ENCODE measurements around the gene MAPK8.
"Not testable (repeated sequence)": the region's sequence is repeated elsewhere in the genome, so short reads cannot be mapped to it uniquely, and the experiment has no call there.

Gene MAPK8

DNA sequence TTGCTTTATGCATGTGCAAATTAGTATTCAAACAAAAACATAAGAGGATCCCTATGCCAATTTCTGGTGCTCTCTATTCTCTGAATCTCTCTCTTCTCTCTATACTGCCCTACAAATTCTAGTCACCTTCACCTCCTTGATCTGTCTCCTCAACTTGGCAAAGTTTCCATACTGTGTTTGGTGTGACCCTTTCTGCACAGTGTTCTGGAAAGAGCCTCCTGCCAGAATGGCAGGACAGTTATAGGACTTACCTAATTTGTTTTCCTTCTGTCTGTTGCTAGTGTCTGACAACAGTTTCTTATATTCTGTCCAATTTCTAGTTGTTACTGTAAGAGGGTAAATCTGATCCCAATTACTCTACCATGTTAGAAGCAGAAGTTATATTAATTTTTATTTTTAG lies 34.3 kb downstream of the MAPK8 start:
- no peak for DNase-seq

DNA sequence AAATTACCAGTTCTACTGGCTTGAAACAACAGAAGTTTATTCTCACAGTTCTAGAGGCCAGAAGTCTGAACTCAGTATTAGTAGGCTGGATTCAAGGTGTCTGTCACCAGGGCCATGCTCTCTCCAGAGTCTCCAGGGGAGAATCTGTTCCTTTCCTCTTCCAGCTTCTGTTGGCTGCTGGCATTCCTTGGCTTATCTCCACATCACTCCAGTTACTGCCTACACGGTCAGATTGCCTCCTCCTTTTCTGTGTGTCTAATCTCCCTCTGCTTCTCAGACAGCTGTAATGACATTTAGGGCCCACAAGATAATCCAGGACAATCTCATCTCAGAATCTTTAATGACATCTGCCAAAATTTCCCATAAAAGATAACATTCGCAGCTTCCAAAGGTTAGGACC lies 36.6 kb downstream of the MAPK8 start:
- DNase-seq = no peak

DNA sequence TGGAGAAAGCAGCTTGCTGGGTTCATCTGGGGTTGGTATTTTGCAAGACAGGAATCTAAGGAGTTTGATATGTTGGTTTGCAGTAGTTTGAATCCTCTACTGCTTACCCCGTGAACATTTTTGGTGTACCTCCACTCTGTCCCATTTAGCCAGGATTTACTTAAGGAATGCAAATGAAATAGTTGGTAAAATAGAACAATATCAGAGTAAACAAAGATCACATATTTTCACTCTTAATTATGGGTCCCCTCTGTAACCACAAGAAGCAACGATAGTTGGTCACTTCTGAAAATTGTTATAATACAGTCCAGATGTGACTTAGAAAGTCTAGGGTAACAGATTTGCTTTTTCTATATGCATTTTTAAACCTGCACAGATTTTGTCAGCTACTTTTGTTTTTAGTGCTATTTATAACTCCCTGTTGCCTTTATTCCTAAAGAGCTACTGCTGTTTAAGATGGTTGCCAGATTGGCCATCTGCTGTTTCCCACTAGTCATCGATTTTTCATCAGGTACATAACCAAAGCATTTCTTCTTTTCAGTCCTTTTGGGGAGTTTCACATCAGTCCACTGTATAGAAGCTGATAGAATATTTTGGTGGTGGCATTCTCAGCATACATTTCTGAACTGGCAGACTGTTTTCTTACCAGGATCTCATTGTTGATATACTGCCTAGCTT lies 37.6 kb downstream of the MAPK8 start:
- no peak for DNase-seq

DNA sequence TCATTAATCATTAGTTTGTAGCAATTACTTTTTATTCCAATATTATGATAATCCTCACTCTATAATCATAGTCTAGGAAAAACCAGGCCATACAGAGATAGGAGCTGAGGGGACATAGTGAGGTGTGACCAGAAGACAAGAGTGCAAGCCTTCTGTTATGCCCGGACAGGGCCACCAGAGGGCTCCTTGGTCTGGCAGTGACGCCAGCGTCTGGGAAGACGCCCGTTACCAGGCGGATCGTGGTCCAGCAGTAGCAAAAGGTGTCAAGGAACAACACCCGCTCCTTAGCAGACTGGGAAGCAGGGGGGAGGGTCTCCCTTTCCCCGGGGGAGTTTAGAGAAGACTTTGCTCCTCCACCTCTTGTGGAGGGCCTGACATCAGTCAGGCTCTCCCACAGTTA lies 39.8 kb downstream of the MAPK8 start:
- DNase-seq = not testable (repeated sequence)

DNA sequence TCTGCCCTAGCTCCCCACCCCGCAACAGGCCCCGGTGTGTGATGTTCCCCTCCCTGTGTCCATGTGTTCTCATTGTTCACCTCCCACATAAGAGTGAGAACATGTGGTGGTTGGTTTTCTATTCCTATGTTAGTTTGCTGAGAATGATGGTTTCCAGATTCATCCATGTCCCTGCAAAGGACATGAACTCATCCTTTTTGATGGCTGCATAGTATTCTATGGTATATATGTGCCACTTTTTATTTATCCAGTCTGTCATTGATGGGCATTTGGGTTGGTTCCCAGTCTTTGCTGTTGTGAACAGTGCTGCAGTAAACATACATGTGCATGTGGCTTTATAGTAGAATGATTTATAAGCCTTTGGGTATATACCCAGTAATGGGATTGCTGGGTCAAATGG lies 41.1 kb downstream of the MAPK8 start:
- DNase-seq = not testable (repeated sequence)

DNA sequence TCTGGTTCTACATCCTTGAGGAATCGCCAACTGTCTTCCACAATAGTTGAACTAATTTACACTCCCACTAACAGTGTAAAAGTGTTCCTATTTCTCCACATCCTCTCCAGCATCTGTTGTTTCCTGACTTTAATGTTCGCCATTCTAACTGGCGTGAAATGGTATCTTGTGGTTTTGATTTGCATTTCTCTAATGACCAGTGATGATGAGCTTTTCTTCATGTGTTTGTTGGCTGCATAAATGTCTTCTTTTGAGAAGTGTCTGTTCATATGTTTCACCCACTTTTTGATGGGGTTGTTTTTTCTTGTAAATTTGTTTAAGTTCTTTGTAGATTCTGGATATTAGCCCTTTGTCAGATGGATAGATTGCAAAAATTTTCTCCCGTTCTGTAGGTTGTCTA lies 41.5 kb downstream of the MAPK8 start:
- not testable (repeated sequence) for DNase-seq

DNA sequence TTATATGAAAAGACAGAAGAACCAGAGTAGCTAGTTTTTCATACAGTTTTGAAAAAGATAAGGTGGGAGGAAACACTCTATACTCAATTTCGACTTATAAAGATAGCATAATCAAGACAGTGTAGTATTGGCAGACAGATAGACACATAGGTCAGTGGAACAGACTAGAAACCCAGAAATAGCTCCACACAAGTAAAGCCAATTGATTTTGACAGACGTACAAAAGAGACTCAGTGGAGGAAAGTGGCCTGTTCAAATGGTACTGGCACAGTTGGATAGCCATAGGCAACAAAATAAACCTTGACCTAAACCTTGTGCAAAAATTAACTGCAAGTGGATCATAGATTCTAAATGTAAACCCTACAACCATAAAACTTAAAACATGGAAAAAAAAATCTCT lies 46.8 kb downstream of the MAPK8 start:
- no peak for DNase-seq

DNA sequence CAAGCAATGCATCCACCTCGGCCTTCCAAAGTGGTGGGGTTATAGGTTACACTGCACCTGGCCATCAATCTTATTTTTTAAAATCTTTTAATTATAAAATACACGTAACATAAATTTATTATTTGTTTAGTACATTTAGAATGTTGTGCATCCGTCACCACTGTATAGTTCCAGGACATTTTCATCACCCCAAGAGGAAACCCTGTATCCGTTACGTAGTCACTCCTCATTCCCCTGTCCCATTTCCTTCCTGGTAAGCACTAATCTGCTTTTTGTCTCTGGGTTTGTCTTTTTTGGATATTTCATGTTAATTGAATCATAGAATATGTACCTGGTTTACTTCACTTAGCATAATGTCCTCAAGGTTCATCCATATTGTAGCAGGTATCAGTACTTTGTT lies 51.2 kb downstream of the MAPK8 start:
- no peak for DNase-seq

DNA sequence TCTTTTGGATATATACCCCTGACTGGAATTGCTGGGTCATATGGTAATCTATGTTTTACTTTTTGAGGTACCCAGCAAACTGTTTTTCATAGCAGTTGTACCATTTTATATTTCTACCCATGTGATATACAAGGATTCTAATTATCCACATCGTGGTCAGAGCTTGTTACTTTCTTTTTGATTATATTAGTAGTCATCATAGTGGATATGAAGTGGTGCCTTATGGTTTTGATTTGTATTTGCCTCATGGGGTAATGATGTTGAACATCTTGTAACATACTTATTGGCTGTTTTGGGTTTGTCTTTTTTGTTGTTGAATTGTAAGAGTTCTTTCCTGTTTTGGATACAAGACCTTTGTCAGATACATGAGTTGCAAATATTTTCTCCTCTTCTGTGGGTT lies 51.7 kb downstream of the MAPK8 start:
- no peak for DNase-seq

DNA sequence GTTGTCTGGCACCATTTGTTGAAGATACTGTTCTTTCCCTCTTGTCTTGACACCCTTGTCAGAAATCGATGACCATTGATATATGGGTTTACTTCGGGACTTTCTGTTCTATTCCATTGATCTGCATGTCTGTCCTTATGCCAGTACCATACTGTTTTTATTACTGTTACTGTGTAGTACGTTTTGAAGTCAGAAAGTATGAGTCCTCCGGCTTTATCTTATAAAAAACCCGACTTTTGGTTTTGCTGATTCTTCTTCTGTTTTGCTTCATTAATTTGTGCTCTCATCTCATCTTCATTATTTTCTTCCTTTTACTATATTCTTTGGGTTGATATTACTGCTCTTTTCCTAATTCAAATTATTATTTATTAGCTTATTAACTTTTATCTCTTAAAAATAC lies 52.4 kb downstream of the MAPK8 start:
- DNase-seq = no peak

DNA sequence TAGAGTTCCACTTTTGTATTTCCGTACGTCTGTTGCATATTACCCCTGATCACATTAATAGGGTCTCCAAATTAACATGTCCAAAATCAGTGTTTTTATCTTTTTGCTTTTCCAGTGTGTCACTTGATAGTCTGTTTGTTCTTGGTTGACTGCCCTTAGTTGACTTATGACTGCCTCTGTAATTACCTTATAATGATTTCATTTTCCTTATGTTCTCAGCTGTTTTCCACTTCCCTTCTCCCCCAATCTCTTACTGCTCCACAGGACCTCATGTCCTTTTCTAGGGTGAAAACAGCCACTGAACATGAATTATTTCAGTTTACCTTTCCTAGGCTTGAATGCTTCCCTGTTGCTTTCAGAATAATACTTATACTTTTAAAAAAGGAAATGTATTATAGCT lies 54.7 kb downstream of the MAPK8 start:
- no peak for DNase-seq

DNA sequence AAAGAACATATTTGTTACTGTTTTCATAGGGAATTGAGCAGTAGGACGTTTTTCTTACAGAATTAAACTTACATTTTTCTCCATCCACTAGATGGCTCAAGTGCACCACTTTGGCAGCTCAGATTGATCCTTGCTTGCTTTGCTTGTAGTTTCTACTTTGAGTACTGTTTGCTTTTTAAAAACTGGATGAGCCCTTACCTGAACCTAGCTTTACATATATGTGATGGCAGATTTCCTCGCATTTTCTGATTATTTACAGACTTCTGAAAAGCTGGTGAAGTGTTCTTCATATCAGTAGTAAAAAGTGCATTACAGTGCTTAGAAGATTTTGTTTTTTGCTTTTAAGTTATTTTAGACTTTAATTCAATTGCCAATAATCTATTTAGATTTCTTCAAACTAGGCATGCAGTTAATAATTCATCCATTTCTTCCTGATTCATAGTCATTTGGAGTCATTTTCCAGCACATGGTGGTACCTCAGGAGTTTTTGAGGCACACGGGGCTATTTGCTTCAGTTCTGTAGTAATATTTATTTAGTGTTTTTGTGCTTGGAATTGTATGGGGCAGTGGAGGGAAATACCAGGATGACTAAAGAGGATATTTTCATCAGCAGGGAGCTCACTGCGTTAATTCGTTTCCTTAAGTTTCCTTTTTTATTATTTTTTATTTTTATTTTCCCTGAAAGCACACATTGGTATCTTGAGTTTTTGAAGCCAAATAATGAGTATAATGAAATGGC lies 57.3 kb downstream of the MAPK8 start:
- no peak for DNase-seq

DNA sequence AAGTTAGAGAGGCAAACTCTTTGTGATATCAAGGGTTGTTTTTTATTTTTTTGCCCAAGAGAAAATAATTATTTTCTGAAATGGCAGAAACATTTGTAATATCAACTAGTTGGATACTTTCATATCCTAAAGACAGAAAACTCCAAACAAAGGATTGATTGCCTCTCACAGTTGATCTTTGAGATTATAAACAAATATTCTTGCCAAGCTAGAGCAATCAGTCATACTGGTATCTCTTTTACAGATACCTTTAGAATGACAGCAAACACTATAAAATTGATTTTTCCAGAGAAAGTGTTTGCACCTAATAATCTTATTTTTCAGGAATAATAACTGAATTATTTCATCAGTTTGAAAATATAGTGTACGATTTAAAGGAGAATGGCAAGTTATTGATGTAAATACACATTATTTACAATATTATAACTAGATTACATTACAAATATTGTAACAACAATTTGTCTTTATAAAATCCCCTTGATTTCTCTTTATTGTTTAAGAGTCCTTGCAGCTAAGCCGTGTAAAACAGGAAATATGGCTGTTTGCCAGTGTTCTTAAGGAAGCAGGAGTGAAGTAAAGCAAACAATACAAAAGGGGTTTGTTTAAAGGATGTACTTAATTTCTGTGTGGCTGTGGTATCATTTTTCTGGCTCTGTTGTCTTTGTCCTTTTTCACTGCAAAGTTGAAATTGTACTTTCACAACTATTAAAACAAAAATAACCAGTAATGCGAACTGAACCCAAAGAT lies 58.4 kb downstream of the MAPK8 start:
- DNase-seq = no peak

DNA sequence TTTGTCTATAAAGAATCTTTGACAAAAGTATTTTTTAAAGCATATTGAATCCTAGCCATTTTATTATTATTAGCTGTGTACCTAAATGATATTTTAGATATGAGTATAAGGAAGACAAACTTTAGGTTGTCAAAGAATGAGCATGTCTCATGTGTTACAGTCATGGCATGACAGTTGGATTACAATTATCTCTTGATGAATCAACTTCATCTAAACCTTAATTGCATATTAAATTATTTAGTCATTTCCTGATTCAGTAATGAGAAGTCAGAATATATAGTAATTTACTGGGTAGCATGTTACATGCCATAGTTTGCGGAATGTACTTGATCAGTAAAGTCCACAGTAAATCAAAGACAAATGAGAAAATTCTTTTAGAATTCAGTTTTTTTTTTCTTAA lies 59.2 kb downstream of the MAPK8 start:
- no peak for DNase-seq

DNA sequence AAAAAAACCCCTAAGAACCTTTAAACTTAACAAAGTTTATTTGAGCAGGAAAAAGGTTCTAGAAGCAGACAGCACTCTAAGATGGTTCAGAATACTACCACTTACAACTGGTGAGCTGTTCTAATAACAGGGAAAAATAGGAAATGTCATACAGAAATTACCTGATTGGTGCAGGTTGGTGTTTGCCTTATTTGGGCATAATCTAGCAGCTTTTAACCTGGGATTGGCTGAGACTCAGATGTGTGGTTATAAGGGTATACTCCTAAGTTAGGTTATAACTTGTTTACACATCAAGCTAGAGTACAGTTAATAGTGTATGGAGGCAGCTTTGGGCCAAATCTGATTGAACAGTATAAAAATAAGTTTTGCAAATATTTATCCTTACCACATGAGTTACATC lies 59.8 kb downstream of the MAPK8 start:
- DNase-seq = no peak

DNA sequence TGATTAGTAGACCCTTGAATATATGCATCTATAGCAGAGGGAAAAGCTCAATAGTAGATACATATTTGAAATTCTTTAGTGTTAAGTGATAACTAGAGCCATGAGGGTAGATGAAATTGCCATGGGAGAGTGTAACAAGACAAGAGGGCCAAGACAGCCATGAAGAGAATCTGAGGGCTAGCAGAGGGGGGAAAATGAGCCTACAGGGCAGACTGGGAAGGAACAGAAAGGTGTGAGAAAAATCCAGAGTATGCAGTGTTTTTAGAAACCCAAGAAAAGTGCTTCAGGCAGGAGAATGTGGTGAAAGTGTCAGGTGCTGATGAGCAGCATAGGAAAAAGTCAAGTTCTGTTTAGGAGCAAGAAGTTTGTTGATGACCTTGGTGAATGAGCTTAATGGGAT lies 63.0 kb downstream of the MAPK8 start:
- DNase-seq = no peak

DNA sequence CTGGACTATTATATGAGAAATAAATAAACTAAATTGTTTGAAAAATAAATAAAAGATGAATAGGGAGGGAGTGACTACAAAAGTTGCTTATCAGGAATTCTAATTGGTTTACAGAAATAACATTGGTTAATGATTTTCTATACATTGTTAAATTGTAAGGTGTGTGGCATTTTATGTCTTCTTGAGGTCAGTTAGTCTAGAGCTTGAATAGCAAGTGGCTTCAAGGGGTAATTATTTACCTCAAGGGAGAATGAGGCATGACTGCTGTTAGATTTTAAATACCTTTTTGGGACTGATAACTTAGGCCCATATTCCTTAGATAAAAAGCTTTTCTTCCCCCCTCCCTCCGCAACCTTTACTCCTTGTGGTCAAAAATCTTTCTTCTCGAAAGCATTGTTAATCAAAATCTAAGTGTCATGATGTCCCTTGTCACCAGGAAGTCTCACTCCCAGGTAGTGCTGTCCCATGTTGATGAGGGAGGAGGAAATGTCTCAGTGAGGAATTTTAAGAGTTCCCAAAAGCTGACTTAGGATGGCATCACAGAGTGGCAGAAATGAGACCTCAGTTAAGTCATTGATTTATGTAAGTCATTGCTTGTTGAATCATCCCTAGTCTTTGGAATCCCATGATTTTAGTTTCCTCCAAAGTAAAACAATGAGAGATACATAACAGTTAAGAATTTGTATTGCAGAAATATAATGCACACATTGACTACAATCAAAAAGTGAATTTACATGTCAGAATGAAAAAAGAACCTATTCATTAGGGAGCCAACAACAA lies 71.5 kb downstream of the MAPK8 start:
- DNase-seq = no peak

DNA sequence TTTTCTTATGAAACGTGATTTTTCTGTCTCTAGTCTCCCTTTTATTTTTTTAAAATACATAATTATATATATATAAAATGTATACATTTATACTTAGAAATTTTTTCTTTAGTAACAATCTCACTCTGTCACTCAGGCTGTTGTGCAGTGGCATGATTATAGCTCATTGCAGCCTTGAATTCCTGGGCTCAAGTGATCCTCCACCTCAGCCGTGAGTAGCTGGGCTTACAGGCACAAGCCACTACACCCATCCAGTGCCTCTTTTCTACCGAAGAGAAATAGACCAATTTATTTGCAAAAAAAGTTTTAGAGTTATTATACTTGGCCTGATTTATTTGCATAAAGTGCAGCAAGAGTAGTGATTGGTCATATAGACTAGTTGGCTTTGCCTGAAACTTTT lies 72.2 kb downstream of the MAPK8 start:
- no peak for DNase-seq

DNA sequence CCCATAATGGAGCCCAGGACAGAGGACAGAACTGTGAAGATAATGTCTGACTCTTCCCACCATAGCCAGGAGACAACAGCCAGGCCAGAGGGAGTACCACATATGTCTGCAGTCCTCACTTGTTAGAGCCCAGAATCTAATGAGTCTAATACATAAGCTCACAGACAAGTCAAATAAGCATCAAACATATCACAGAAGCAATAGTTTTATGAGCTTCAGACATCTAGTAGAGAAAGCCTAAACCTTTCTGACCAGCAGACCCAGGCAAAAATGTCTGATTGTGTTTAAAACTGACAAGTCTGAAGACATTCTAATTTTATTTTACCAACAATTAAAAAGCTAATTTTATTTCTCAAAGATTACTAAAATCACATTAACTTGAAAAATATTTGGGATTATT lies 75.5 kb downstream of the MAPK8 start:
- DNase-seq = no peak

DNA sequence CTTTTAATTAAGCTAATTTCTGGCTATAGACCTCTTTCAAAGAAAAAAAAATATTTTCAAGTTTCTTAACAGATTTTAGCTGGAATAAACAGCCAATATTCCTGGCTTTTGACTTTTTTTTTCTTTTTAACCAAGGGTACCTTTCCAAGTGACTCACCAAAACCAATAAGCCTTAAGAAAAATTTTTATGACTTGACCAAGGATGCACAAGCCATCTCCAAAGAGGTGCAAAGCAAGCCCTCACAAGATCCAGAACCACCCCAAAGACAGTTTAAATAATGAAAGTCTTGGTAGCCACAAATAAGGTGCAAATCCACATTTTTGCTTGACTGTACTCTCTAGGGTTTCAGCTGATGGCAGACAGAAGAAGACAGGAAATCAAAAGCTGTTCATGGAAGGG lies 76.5 kb downstream of the MAPK8 start:
- DNase-seq = no peak

DNA sequence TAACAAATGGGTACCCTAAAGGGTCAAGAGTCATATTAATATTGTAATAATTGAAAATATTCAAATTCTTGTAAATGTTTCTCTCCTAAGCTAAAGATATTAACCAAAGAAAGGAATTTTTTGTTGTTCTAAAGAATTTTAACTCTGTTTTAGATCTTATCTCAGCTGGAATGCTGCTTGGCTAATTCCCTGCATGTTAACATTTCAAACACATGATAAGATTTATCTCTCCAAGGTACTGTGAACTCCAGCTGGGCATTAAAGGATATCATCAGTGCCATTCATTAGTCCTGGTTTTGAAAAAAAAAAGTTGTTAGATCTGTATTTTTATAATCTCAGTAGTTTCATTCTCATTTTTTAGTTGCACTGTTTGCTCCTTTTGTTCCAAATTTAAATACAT lies 76.9 kb downstream of the MAPK8 start:
- no peak for DNase-seq

DNA sequence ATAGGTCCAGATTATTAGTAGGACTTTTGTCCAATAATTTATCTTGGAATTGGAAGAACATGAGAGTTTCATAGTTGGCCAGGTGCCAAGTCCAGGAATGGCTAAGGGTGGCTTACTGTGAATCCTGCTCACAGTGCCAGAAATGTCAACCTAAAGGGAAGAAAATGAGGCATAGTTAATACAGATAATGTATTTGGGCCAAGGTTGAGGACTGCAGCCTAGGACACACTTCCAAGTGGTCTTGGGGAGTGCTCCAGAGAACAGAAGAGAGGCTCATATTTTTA lies 78.2 kb downstream of the MAPK8 start:
- no peak for DNase-seq

DNA sequence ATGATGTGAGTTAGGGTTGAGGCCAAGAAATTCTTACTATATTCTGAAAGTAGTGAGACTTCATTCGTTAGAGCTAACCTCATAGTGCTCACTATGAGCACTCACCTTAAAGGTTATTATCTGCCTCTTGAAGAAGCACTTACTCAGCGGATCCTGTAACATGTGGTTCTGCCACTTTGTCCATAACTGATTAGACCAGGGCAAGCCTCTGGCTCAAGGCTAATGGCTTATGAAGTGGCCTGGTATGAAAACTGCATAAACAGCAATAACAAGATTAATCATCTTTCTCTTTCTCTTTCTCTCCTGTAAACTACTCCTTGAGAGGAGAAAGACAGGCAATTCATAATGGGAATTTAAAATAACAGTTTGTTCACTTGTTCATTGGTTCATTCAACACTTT lies 82.8 kb downstream of the MAPK8 start:
- no peak for DNase-seq
